Astrocyte of the hippocampus (primary cell): ENCODE results near the gene GSS.
"Not testable (repeated sequence)": the region's sequence is repeated elsewhere in the genome, so short reads cannot be mapped to it uniquely, and the experiment has no call there.

Experiments
- DNase-seq: peaks from one replicate; pipeline ENCODE4 v3.0.0; 2011; ENCODE audit warnings: low read depth, low spot score

The GSS gene

DNA sequence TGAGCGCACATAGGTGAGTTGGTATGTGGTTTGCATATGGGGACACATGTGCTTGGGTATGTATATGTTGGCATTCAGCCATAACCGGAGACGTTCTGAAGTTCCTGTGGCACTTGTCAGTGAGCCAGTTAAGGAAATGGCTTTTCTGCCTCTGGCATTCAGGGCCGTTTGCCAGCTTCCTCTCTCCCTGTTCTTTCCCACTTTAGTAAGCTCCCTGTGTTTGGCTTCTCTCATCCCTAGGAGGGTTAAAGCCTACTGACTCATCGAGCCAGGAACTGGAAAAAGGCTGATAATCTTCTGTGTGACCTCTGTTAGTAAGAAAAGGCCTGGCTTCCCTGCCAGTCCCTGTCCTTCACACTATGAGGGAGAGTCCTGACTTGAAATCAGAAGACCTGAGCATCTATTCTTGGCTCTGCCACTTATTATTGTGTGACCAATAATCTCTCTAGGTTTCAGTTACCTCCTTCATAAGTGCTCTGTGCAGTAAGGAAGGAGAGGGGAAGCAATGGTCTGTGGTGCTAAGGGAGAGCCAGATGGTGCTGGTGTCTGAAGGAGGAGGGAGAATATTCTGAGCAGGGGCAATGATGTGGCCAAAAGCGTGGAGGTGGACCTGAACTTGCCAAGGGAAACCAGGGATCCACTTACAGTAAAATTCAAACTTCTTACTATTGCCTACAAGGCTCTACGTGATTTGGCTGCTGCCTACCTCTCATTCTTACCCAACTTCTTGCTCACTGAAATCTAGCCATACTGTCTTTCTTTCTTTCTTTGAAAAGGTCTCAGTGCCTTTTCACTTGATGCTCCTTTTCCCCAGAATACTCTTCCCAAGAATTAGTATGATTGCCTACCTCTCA lies 47.8 kb downstream of the GSS start:
- DNase-seq = peak; percentile 88

- no peak for DNase-seq
These were observed 51.4 kb downstream of the GSS start for GRCh38 chr20:34904202-34904621.

DNA sequence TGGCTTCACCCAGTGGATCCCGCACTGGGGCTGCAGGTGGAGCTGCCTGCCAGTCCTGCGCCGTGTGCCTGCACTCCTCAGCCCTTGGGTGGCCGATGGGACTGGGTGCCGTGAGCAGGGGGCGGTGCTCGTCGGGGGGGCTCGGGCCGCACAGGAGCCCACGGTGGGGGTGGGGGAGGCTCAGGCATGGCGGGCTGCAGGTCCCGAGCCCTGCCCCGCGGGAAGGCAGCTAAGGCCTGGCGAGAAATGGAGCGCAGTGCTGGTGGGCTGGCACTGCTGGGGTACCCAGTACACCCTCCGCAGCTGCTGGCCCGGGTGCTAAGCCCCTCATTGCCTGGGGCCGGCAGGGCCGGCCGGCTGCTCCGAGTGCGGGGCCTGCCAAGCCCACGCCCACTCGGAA lies 56.9 kb downstream of the GSS start:
- DNase-seq = not testable (repeated sequence)

DNA sequence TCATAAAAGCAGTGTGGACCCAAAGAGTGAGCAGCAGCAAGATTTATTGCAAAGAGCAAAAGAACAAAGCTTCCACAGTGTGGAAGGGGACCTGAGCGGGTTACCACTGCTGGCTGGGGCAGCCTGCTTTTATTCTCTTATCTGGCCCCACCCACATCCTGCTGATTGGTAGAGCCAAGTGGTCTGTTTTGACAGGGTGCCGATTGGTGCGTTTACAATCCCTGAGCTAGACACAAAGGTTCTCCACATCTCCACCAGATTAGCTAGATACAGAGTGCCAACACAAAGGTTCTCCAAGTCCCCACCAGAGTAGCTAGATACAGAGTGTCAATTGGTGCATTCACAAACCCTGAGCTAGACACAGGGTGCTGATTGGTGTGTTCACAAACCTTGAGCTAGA lies 57.5 kb downstream of the GSS start:
- not testable (repeated sequence) for DNase-seq

- DNase-seq = peak; percentile 27
These were observed 59.5 kb downstream of the GSS start for GRCh38 chr20:34896086-34896621.

DNA sequence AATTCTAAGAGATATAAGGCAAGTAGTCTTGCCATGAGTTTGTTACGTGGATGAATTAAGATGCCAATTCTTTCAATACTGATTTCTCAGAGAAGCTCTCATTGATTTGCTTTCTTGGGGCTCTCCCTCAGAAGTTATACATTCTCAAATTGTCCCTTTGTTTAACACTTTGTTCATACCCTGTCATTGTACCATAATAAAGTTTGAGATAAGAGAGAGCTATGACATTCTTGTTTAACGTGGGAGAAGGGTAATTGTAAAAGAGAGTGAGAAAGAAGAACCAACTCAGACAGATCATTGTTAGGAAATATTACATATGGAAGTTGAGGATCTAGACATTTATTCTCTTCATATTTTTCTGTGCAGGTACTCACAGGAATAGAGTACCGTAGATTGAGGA lies 60.1 kb downstream of the GSS start:
- no peak for DNase-seq

- DNase-seq = no peak
These were observed 60.9 kb downstream of the GSS start for GRCh38 chr20:34894723-34895122.

- no peak for DNase-seq
These were observed 62.9 kb downstream of the GSS start for GRCh38 chr20:34892671-34893070.

DNA sequence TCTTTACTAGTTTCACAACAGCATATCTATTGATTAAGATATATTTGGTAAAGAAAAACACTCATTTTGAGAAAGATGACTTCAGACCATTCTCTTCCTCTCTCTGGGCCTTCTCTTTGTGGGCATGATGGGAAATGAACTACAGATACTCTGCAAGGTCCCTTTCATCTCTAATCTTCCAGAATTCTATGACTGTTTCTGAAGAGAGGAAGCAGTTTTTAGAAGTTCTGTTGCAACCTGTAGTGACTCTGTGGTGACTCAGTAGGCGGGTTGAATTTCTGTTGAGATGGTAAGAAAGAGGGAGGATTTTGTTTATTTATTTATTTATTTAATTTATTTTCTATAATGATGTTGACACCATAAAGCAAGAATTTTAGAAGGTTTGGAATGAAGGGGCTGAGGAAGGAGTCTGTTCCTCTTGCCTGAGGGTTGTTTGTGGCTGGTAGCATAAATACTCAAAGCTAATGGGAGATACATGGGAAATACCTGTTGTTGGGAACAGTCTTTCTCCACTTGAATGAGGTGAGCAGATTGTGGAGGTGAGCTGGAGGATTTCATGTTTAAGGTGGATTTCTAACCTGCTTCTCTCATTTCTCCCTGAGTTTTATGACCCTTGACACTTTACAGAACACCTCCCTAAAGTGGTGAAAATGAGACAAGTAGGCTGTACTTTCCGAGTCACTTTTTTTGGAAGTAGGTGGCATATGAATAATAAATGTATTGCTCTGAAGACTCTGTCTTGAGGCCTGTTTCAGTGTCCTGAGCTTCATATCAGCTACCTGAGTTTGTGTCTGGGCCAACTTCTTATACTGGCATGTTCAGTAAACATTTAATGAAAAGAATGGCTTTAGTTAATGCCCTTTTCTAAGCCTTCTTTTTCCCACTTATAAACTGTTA lies 64.2 kb downstream of the GSS start:
- no peak for DNase-seq

DNA sequence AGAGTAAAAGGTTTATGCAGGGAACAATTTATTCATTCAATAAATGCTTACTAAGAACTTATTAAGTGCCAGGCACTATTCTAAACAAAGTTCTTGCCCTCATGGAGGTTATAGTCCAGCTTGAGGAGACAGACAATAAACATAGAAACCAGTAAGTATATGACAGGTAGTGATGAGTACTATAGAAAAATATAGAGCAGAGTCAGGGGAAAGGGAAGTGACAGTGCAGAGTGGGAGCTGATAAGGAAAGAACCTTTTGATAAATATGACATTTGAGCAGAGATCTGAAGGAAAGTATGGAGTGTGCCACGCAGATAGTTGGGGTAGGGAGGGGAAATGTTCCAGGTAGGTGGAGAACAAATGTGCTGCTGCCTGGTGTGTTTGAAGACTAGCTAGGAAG lies 67.1 kb downstream of the GSS start:
- DNase-seq = no peak

- no peak for DNase-seq
These were observed 68.6 kb downstream of the GSS start for GRCh38 chr20:34887023-34887422.

- DNase-seq = no peak
These were observed 69.5 kb downstream of the GSS start for GRCh38 chr20:34886122-34886521.

DNA sequence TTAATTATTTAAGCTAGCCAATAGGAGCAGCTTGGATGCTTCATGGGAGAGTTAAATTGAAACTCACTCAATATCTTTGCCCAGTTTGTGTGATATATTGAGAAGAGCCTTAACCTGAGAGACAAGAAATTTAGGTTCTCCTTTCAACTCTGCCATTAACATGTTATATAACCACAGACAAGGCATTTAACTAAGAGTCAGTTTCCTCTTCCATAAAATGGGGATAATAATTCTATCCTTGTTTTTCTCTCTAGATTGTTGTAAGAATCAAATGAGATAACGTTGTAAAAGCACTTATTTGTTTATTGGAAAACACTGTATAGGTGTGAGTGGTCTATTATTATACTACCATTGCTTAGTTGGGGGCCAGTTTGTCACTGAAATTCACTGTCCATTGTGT lies 71.3 kb downstream of the GSS start:
- no peak for DNase-seq

GRCh38 chr20:34883809-34884208 lies 71.8 kb downstream of the GSS start:
- DNase-seq = no peak

GRCh38 chr20:34883087-34883688 lies 72.4 kb downstream of the GSS start:
- no peak for DNase-seq

DNA sequence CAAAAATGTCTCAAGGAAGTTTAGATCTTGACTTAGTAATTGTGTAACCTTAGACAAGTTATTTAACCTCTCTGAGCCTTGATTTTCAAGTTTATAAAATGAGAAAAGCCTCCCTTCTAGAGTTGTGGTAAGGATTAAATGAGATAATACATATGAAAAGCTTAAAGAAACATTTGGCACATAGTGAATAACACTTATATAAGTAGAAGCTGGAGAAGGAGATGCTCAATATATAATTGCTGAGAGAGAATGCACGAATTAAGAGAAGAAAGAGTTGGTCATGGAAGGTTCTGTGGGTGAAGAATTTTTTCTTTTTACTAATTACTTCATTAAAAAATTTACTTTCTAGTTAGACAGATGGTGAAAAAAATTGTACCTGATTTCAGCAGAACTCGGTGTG lies 73.9 kb downstream of the GSS start:
- DNase-seq = no peak

DNA sequence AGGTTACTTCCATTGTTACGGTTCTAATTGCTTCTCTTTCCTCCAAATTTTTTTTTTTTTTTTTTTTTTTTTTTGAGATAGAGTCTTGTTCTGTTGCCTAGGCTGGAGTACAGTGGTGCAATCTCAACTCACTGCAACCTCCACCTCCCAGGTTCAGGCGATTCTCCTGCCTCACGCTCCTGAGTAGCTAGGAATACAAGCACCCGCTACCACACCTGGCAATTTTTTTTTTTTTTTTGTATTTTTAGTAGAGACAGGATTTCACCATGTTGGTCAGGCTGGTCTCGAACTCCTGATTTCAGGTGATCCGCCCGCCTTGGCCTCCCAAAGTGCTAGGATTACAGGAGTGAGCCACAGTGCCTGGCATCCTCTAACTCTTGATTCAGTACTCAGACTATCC lies 74.6 kb downstream of the GSS start:
- not testable (repeated sequence) for DNase-seq

- no peak for DNase-seq
These were observed 75.3 kb downstream of the GSS start for GRCh38 chr20:34880215-34880850.
